ENCODE measurements around the gene SPATA31C2. TPM values are rescaled to one million over a fixed set of nuclear protein-coding genes. Genes with fewer than 3 reads are reported as not detected.

SPATA31C2 gene
- total RNA-seq, 2 donors from 2014 or later = not detected

- H3K4me3 Mint-ChIP-seq = no peak overlapping the region
- Histone ChIP-seq H3K4me3 (ENCODE audit: low read length) (no peak overlapping the region), H3K4me1 (ENCODE audit: control insufficient read depth, insufficient read depth, low read length) (no peaks in the 10 kb centered on the region), H3K27me3 (ENCODE audit: control insufficient read depth, insufficient read depth, low read length, poor library complexity, severe bottlenecking) (no peaks in the 10 kb centered on the region), H3K36me3 (ENCODE audit: control insufficient read depth, insufficient read depth, low read length) (no peaks in the 10 kb centered on the region), H3K9ac (ENCODE audit: extremely low read depth, low read length, poor library complexity, severe bottlenecking) (no peak overlapping the region), H3K9me3 (ENCODE audit: control insufficient read depth, low read length) (no peaks in the 10 kb centered on the region), H3K27ac (ENCODE audit: low read depth, low read length) (no peak overlapping the region)
- TF ChIP-seq, protein P1, sequence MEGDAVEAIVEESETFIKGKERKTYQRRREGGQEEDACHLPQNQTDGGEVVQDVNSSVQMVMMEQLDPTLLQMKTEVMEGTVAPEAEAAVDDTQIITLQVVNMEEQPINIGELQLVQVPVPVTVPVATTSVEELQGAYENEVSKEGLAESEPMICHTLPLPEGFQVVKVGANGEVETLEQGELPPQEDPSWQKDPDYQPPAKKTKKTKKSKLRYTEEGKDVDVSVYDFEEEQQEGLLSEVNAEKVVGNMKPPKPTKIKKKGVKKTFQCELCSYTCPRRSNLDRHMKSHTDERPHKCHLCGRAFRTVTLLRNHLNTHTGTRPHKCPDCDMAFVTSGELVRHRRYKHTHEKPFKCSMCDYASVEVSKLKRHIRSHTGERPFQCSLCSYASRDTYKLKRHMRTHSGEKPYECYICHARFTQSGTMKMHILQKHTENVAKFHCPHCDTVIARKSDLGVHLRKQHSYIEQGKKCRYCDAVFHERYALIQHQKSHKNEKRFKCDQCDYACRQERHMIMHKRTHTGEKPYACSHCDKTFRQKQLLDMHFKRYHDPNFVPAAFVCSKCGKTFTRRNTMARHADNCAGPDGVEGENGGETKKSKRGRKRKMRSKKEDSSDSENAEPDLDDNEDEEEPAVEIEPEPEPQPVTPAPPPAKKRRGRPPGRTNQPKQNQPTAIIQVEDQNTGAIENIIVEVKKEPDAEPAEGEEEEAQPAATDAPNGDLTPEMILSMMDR (conservative IDR thresholded peaks at IDR 0.05) = no peak
- no peaks in the 10 kb centered on the region for H3K4me1 Mint-ChIP-seq
- 88 to 92% methylated on average over 3 of the region's 3 CpGs for WGBS, 2 experiments (ENCODE audit: insufficient coverage in 1 of 2, insufficient read length in 1 of 2)
- H3K27me3 Mint-ChIP-seq (ENCODE audit: insufficient read depth) = no peaks in the 10 kb centered on the region
- H3K27ac Mint-ChIP-seq = no peak overlapping the region
- DNase-seq = no peak
- no peaks in the 10 kb centered on the region for H3K36me3 Mint-ChIP-seq (ENCODE audit: low read depth)
- H3K9me3 Mint-ChIP-seq = no peaks in the 10 kb centered on the region
Measured at GRCh38 chr9:88177371-88177770, 39.1 kb upstream of the SPATA31C2 start.

GRCh38 chr9:88174324-88174723, 36.0 kb upstream of the SPATA31C2 start:
- 83 to 88% methylated on average over 3 to 4 of the region's 4 CpGs for WGBS, 2 experiments (ENCODE audit: insufficient coverage in 1 of 2, insufficient read length in 1 of 2)
- Histone ChIP-seq H3K27ac (ENCODE audit: low read depth, low read length) (no peak overlapping the region), H3K4me1 (ENCODE audit: control insufficient read depth, insufficient read depth, low read length) (no peaks in the 10 kb centered on the region), H3K36me3 (ENCODE audit: control insufficient read depth, insufficient read depth, low read length) (no peaks in the 10 kb centered on the region), H3K27me3 (ENCODE audit: control insufficient read depth, insufficient read depth, low read length, poor library complexity, severe bottlenecking) (no peaks in the 10 kb centered on the region), H3K4me3 (ENCODE audit: low read length) (no peak overlapping the region), H3K9me3 (ENCODE audit: control insufficient read depth, low read length) (peaks cover under 1% of the 10 kb centered on the region), H3K9ac (ENCODE audit: extremely low read depth, low read length, poor library complexity, severe bottlenecking) (no peak overlapping the region)
- no peaks in the 10 kb centered on the region for H3K27me3 Mint-ChIP-seq (ENCODE audit: insufficient read depth)
- DNase-seq = no peak
- H3K9me3 Mint-ChIP-seq = no peaks in the 10 kb centered on the region
- H3K4me3 Mint-ChIP-seq = no peak overlapping the region
- no peak overlapping the region for H3K27ac Mint-ChIP-seq
- no peaks in the 10 kb centered on the region for H3K36me3 Mint-ChIP-seq (ENCODE audit: low read depth)
- TF ChIP-seq, protein P1 (conservative IDR thresholded peaks at IDR 0.05) = peak; percentile 43
- no peaks in the 10 kb centered on the region for H3K4me1 Mint-ChIP-seq

DNA sequence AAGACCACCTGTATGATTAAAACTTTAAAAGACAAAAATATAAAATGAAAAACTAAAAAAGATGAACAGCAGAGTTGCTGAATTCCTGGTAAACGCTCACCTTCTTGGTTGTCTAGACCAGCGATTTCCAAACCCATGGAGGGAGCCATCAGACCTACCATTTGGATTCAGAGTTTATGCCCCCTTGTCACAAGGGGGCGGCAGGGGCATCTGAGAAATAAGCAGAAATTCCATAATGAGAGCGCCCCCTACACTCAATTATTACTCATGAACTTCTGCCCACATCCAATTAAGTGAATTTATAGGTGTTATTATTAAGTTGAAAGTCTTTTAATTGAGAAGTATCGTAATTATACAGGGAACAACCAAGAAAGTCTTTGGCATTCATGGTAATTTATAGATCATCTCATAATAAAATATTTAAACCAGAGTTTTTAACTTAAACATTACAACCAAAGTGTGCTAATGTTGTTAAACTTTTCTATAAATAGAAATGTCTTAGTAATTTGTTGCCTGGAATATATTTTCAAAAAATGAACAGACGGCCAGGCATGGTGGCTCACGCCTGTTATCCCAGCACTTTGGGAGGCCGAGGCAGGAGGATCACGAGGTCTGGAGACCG, 35.2 kb upstream of the SPATA31C2 start:
- Mint-ChIP-seq H3K27me3 (ENCODE audit: insufficient read depth) (no peaks in the 10 kb centered on the region), H3K4me3 (no peak overlapping the region), H3K9me3 (peaks cover 4% of the 10 kb centered on the region), H3K27ac (no peak overlapping the region), H3K4me1 (no peaks in the 10 kb centered on the region), H3K36me3 (ENCODE audit: low read depth) (no peaks in the 10 kb centered on the region)
- Histone ChIP-seq H3K27ac (ENCODE audit: low read depth, low read length) (no peak overlapping the region), H3K4me1 (ENCODE audit: control insufficient read depth, insufficient read depth, low read length) (no peaks in the 10 kb centered on the region), H3K36me3 (ENCODE audit: control insufficient read depth, insufficient read depth, low read length) (no peaks in the 10 kb centered on the region), H3K9me3 (ENCODE audit: control insufficient read depth, low read length) (peaks cover 4% of the 10 kb centered on the region), H3K27me3 (ENCODE audit: control insufficient read depth, insufficient read depth, low read length, poor library complexity, severe bottlenecking) (no peaks in the 10 kb centered on the region), H3K9ac (ENCODE audit: extremely low read depth, low read length, poor library complexity, severe bottlenecking) (no peak overlapping the region), H3K4me3 (ENCODE audit: low read length) (no peak overlapping the region)
- 74% methylated on average over 6 to 9 of the region's 10 CpGs for WGBS, 2 experiments (ENCODE audit: insufficient coverage in 1 of 2, insufficient read length in 1 of 2)
- DNase-seq = peak; percentile 86
- TF ChIP-seq, protein P1 (conservative IDR thresholded peaks at IDR 0.05) = peak; percentile 94

Data from endodermal cell (in vitro differentiated cells).